GM18508 (cell line): ENCODE measurements around the gene CD53.

Experiments
- ATAC-seq: cut with Tn5 transposase; IDR thresholded peaks from one replicate; pipeline ENCODE4 v1.9.1; 2021; ENCODE audit warnings: moderate number of reproducible peaks; ENCODE audit not compliant: insufficient read depth, unreplicated experiment

Gene CD53

GRCh38 chr1:110874324-110875215 is 1.6 kb downstream of the CD53 start:
- no peak for ATAC-seq

- peak; percentile 31 for ATAC-seq
Measured at GRCh38 chr1:110875216-110875731, 2.3 kb downstream of the CD53 start.

GRCh38 chr1:110876748-110877341 is 3.9 kb downstream of the CD53 start:
- no peak for ATAC-seq

- ATAC-seq, result no peak
Measured at GRCh38 chr1:110877364-110877763, 4.4 kb downstream of the CD53 start.

GRCh38 chr1:110877776-110878175 is 4.8 kb downstream of the CD53 start:
- ATAC-seq, result no peak

- no peak for ATAC-seq
Measured at GRCh38 chr1:110878591-110878990, 5.6 kb downstream of the CD53 start.

- ATAC-seq, result no peak
Measured at GRCh38 chr1:110878993-110879392, 6.0 kb downstream of the CD53 start.

- ATAC-seq, result no peak
Measured at GRCh38 chr1:110879758-110880606, 7.0 kb downstream of the CD53 start.

GRCh38 chr1:110880708-110881374 is 7.9 kb downstream of the CD53 start:
- no peak for ATAC-seq

GRCh38 chr1:110888049-110888448 is 15.1 kb downstream of the CD53 start:
- ATAC-seq, result no peak

- ATAC-seq, result no peak
Measured at GRCh38 chr1:110888641-110889040, 15.7 kb downstream of the CD53 start.

- ATAC-seq, result no peak
Measured at GRCh38 chr1:110890474-110891196, 17.7 kb downstream of the CD53 start.

GRCh38 chr1:110893908-110894490 is 21.1 kb downstream of the CD53 start:
- ATAC-seq, result no peak

GRCh38 chr1:110896090-110896489 is 23.1 kb downstream of the CD53 start:
- no peak for ATAC-seq

GRCh38 chr1:110897681-110898080 is 24.7 kb downstream of the CD53 start:
- ATAC-seq, result no peak

- ATAC-seq, result no peak
Measured at GRCh38 chr1:110898734-110899457, 25.9 kb downstream of the CD53 start.

- ATAC-seq, result no peak
Measured at GRCh38 chr1:110899458-110899843, 26.5 kb downstream of the CD53 start.

GRCh38 chr1:110902820-110903463 is 30.0 kb downstream of the CD53 start:
- ATAC-seq, result no peak
